Motor neuron (in vitro differentiated cells): Measurements from ENCODE around the gene PDGFA. TPM values are rescaled to one million over a fixed set of nuclear protein-coding genes. Genes with fewer than 3 reads are reported as not detected.

Experiments
- ATAC-seq, 8 experiments: fragments of 200-7000 bp; cut with Tn5 transposase; replicated peaks in 6 of 8; 2 replicates each; pipeline ENCODE4 v1.8.0; 2021; ENCODE audit warnings: mild to moderate bottlenecking in 8 of 8, moderate library complexity in 8 of 8
- H3K27ac ChIP-seq, 2 donors: fragments of 250-450 bp; sonication (Bioruptor Pico); 2 replicates each; pipeline ENCODE4 v1.9.0; 2021; ENCODE audit warnings: antibody characterized with exemption in 2 of 2, mild to moderate bottlenecking in 2 of 2, moderate library complexity in 1 of 2
- H3K4me1 ChIP-seq, 2 donors: fragments of 250-450 bp; sonication (Bioruptor Pico); replicated peaks in 1 of 2; 2 replicates each; pipeline ENCODE4 v1.6.1; 2021; ENCODE audit warnings: antibody characterized with exemption in 2 of 2, mild to moderate bottlenecking in 2 of 2, moderate library complexity in 1 of 2
- H3K4me3 ChIP-seq, 5 donors: fragments of 250-450 bp; sonication (Bioruptor Pico); 2 replicates each; pipeline ENCODE4 v1.9.0; 2021; ENCODE audit warnings: antibody characterized with exemption in 5 of 5, mild to moderate bottlenecking in 5 of 5, moderate library complexity in 4 of 5
- WGBS, 10 experiments: fragments of 450-650 bp; shearing (Covaris generic); methylation state at CpG; one replicate each; pipeline ENCODE4 v1.0.0; 2022; 5-methylcytosine and 5-hydroxymethylcytosine counted together
- in situ Hi-C, 9 experiments: fragments of 400-800 bp; cut with MboI; loops; one replicate each; pipeline ENCODE4 v1.15.0; 2021; ENCODE audit warnings: low sequenced_read_pairs in 9 of 9, low pct_unique_long_range_greater_than_20kb in 2 of 9; ENCODE audit not compliant: unreplicated experiment in 9 of 9
- total RNA-seq, 8 experiments: library from RNA; unstranded; fragments of 300-600 nt; gene quantifications; 2 replicates each; pipeline versions ENCODE4 v1.2.3 to v1.2.4, GENCODE V29; 2022

PDGFA gene
- total RNA-seq, 8 experiments from 2014 or later, result 0.87 to 25.1 (median 1.9) TPM

DNA sequence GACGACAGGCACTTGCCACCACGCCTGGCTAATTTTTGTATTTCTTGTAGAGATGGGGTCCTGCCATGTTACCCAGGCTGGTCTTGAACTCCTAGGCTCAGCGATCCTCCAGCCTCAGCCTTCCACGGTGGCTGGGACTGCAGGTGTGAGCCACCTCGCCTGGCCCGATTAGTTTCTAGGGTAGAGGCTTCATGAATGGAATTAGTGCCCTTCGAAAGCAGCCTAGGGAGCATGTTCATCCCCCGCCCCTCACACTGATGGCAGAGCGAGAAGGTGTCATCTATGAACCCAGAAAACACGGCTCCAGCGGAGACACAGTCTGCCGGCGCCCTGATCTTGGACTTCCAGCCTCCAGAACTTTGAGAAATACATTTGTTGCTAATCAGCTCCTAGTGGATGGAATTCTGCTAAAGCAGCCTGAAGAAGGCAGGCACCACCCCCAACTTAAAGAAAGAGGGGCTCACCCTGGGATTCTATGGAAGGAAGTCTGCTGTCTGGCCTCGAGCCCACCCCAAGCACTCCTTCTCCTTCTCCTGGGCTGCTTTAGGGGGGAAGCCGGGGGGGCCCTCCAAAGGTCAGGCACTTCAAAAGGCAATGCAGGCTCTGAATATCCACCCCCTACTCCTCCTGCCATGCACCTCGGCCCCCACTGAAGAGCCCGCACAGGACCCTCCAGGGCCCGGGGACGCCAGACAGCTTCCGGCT, 10.1 kb downstream of the PDGFA start:
- H3K4me3 ChIP-seq, result no peak overlapping the region
- H3K27ac ChIP-seq, result no peak overlapping the region
- no peaks in the 10 kb centered on the region for H3K4me1 ChIP-seq
- 87 to 93% (median 90%) methylated on average over 2 to 10 of the region's 20 CpGs; no CpG with 5 or more reads in 6 of the 10 experiments for WGBS, 10 experiments
- in situ Hi-C loops, result no loop called here
- no peak for ATAC-seq

GRCh38 chr7:508461-509170, 11.0 kb downstream of the PDGFA start:
- no peak for ATAC-seq
- 83 to 100% (median 97%) methylated on average over 1 to 6 of the region's 12 CpGs; no CpG with 5 or more reads in 5 of the 10 experiments for WGBS, 10 experiments
- Histone ChIP-seq H3K27ac (no peak overlapping the region), H3K4me1 (peaks cover 0 to 5% of the 10 kb centered on the region in 2 donors), H3K4me3 (no peak overlapping the region)
- in situ Hi-C loops, result no loop called here

DNA sequence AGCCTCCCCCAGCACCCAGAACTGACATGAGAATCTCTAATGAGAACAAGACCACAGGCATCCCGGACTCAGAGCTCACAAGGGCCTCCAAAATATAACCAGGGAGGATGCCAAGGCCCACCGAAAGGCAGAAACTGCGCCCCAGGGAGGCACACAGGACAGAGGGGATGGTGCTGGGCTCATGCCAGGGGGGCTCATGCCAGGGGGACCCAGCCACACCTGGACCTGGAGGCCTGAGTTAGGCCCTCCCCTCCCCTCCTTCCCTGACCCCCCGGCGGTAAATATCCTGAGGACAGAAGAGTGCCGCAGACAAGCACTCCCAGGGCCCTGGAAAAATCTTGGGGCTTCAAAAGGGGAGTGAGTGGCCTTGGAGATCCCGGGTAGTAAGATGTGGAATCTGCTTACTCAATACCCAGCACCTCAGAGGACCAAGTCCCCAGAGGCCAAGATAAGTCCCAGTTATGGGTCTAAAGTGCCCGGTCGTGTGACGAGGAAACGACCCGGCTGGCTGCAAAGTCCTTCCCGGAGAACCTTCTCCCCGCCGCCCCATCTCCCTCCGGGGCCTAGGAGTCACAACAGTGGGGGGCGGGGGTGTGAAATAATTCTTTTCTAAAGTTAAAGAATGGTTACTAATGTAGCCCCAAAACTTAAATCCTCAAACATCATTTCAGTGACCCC, 11.9 kb downstream of the PDGFA start:
- no peak overlapping the region for H3K27ac ChIP-seq
- WGBS, 10 experiments, result 75 to 100% (median 92%) methylated on average over 1 to 7 of the region's 17 CpGs; no CpG with 5 or more reads in 5 of the 10 experiments
- ATAC-seq, result no peak
- H3K4me1 ChIP-seq, result peaks cover 0 to 14% of the 10 kb centered on the region in 2 donors
- in situ Hi-C loops, result no loop called here
- H3K4me3 ChIP-seq, result no peak overlapping the region

DNA sequence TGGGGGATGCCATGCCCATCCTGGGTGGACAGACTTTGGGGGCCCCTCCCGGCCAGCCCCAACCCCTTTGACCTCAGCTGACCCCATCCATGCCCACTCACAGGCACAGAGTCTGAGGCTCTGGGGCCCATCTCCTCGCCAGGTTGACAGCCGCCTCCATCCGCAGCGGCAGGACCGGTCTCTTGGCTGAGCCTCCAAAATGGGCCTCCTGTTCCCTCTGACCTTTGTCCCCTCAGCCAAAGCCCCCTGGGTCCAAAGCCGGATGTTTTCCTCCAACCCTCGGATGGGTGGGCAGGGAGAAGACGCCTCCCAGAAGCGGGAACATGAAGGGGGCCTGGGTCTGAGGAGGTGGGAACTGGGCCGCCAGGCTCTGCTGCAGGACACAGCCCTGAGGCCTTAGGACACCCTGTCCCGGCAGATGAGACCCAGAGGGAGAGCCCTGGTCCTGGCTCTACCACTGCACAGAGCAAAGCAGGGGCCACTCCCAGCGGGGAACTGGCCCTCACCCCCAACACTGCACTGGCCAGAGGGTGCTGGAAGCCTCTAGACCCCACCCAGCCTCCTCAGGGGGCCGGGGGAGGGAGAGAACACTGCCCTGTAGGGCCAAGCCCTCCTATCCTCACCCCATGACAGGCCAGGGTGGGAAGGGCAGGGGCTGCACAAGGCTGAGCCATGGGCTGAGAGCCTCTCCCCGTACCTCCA, 12.6 kb downstream of the PDGFA start:
- H3K27ac ChIP-seq, result no peak overlapping the region
- in situ Hi-C loops, result no loop called here
- peaks cover 0 to 20% of the 10 kb centered on the region in 2 donors for H3K4me1 ChIP-seq
- H3K4me3 ChIP-seq, result no peak overlapping the region
- 92% methylated on average over 5 of the region's 15 CpGs; no CpG with 5 or more reads in 9 of the 10 experiments for whole genome bisulfite sequencing, 10 experiments
- ATAC-seq, result no peak

DNA sequence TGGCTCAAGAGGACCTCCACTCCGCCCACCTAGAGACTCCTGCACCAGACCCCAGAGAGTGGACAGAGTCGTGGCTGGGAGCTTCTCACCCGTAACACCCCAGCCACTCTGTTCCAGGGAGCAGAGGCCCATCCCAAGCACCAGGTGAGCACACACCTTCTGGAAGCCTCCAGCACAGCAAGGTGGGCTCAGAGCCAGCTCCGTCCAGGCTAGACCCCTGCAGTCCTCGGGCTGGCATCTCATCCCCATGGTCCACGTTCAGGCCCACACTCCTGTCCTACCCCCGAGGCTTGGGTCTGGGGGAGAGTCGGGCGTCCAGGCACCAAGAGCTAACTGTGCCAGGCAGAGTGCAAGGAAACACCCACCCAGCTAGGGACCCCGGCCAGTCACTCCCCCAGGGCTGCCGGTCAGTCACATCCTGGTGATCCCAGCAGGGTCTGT, 13.2 kb downstream of the PDGFA start:
- H3K4me3 ChIP-seq, result no peak overlapping the region
- peaks cover 0 to 20% of the 10 kb centered on the region in 2 donors for H3K4me1 ChIP-seq
- H3K27ac ChIP-seq, result no peak overlapping the region
- WGBS, 10 experiments, result 51 to 100% (median 94%) methylated on average over 1 to 6 of the region's 11 CpGs; no CpG with 5 or more reads in 3 of the 10 experiments
- ATAC-seq, result no peak
- in situ Hi-C loops, result no loop called here

DNA sequence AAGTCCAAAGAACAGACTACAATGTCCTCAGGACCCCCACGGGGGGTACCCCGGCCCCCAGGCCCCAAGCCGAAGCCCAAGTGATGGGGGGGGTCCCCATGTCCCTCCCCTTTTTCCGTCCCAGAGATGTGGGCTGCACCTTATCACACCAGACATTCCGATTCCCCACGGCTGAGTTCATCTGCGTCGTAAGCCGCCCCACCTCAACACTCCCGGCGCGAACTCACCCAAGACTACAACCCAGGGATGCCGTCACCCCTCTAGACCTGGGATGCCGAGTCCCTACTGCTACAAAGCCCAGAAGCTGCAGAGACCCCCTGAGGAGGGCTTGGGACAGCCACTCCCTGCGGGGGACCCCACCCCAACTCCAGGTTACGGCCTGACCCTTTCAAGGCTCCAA, 14.5 kb downstream of the PDGFA start:
- WGBS, 10 experiments, result 100% methylated on average over 1 of the region's 16 CpGs; no CpG with 5 or more reads in 9 of the 10 experiments
- ATAC-seq, result no peak
- peaks cover 0 to 20% of the 10 kb centered on the region in 2 donors for H3K4me1 ChIP-seq
- H3K27ac ChIP-seq, result no peak overlapping the region
- H3K4me3 ChIP-seq, result no peak overlapping the region
- in situ Hi-C loops, result no loop called here

DNA sequence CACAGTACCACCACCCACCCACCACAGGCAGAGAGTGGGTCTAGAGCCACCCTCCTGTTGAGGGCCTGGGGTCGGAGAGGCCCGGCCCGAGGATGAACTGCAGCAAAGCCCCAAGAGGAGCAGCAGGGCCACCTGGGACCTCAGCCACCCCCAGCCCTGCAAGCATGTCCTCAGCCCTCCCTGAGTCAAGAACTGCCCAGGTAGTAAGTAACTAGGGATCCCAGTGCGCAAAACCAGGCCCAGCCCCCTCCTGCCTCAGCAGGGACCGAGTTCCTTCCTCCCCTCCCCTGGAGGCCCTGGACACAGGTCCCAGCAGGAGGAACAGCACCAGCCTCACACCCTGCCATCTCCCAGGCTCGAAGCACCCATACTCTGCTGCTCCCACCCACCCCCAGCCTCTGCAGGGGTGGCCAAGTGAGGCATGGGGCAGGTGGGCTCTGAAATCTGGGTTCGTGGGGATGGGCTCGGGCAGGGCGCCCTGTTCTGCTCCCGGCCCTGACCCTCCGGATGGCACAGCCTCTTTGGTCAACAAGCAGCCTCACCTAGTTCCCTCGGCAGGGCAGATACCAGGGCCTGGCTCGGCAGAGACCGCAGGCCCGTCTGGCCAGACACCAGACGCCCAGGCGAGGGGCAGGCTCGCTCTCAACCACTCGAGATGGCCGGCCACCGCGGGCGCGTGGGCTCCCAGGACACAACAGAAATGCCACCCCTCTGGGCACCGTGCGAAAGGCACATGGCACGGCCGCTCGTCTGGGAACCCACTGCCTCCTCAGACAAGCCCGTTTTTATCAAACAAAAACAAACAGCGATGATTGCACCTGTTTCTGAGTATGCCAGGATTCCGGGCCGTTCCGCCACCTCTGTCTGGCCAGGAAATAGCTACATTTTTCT, 15.2 kb downstream of the PDGFA start:
- Histone ChIP-seq H3K4me1 (peaks cover 0 to 20% of the 10 kb centered on the region in 2 donors), H3K27ac (no peak overlapping the region), H3K4me3 (no peak overlapping the region)
- in situ Hi-C loops, result no loop called here
- 86 to 100% methylated on average over 2 to 10 of the region's 34 CpGs; no CpG with 5 or more reads in 8 of the 10 experiments for WGBS, 10 experiments
- ATAC-seq, result peak in 4 of 8 experiments; percentile 11 to 18 (median 12)

DNA sequence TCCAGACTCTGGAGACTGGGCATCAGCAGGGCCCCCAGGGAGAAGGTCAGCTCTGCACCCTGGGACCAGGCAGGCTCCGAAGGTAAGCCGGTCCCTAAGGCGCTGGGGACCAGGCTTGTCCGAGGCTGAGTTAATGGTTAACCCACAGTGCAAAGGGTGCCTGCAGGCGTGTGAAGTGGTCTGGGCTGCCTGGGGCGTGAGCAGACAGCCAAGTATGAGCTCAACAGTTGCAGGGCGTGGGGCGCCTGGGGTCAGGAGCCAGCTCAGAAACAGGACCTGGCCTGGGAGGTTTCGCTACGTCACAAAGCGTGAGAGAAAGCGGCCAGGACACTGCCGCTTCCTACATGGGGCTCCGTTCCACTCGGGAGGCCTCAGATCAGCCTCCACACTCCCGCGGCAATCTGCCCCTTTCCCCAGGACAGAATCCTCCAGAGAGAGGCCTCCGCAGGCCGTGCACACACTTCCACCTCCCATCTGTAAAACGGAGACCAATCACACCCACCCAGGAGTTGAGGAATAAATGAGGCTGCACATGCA, 16.0 kb downstream of the PDGFA start:
- in situ Hi-C loops, result no loop called here
- 12 to 73% (median 42%) methylated on average over 3 to 9 of the region's 20 CpGs; no CpG with 5 or more reads in 2 of the 10 experiments for WGBS, 10 experiments
- peaks cover 0 to 20% of the 10 kb centered on the region in 2 donors for H3K4me1 ChIP-seq
- H3K27ac ChIP-seq, result peak overlapping the region in 1 of 2 donors; percentile 47
- no peak overlapping the region for H3K4me3 ChIP-seq
- peak in 7 of 8 experiments; percentile 31 to 78 (median 54) for ATAC-seq

DNA sequence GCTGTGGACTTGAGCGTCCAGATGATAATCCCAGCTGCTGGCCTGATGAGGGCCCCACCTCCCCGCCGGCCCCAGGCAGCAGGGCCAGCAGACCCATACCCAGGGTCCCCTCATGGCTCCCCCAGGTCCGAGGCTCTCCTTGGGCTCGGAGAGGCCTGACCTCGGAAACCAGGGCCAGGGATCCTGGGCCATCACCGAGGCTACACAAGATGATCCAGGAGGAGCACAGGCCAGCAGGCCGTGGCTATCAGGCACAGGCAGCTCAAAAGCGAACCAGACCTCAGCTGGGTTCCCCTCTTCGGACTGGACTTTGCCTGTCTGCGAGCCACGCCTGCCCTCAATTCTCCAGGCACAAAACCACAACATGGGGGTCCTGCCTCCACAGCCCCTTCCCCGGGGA, 17.4 kb downstream of the PDGFA start:
- WGBS, 10 experiments, result 63 to 100% (median 80%) methylated on average over 1 to 6 of the region's 13 CpGs; no CpG with 5 or more reads in 5 of the 10 experiments
- no peak for ATAC-seq
- H3K4me1 ChIP-seq, result peaks cover 0 to 24% of the 10 kb centered on the region in 2 donors
- H3K27ac ChIP-seq, result no peak overlapping the region
- no peak overlapping the region for H3K4me3 ChIP-seq
- in situ Hi-C loops, result no loop called here

DNA sequence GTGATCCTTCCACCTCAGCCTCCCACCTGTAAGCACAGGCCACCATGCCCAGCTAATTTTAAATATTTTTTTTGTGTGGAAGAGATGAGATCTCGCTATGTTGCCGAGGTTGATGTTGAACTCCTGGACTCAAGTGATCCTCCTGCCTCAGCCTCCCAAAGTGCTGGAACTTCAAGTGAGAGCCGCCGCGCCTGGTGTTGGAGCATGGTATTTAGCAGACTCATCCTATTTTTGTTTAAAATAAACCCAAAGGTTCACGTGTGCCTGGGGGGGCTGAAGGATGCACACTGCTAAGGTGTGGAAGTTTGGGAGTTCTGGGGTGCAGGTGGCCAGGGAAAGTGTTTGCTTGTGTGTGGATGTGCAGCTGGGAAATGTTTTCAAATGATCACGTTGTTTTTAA, 18.1 kb downstream of the PDGFA start:
- WGBS, 10 experiments, result 69 to 100% (median 90%) methylated on average over 1 to 7 of the region's 7 CpGs; no CpG with 5 or more reads in 2 of the 10 experiments
- no peak for ATAC-seq
- peaks cover 0 to 26% of the 10 kb centered on the region in 2 donors for H3K4me1 ChIP-seq
- no peak overlapping the region for H3K4me3 ChIP-seq
- in situ Hi-C loops, result no loop called here
- no peak overlapping the region for H3K27ac ChIP-seq

GRCh38 chr7:500521-501420, 18.9 kb downstream of the PDGFA start:
- in situ Hi-C loops, result no loop called here
- no peak overlapping the region for H3K4me3 ChIP-seq
- 0 to 94% (median 91%) methylated on average over 1 to 22 of the region's 35 CpGs; no CpG with 5 or more reads in 5 of the 10 experiments for WGBS, 10 experiments
- peaks cover 0 to 33% of the 10 kb centered on the region in 2 donors for H3K4me1 ChIP-seq
- ATAC-seq, result no peak
- H3K27ac ChIP-seq, result no peak overlapping the region
